GM12891 (cell line): ENCODE data around the gene BMP4.

Experiments used
- PAX5 ChIP-seq: IDR thresholded peaks from 2 replicates; pipeline ENCODE4 v1.6.1; 2011; ENCODE audit warnings: low read length, moderate library complexity, mild to moderate bottlenecking; ENCODE audit not compliant: insufficient read depth, severe bottlenecking
- POLR2A ChIP-seq: IDR thresholded peaks from 2 replicates; pipeline ENCODE4 v1.6.1; 2011; ENCODE audit warnings: low read depth, low read length, control low read depth
- POLR2AphosphoS5 ChIP-seq: IDR thresholded peaks from 2 replicates; pipeline ENCODE4 v1.6.1; 2011; ENCODE audit warnings: low read depth, low read length, control low read depth
- SPI1 ChIP-seq: IDR thresholded peaks from 2 replicates; pipeline ENCODE4 v1.6.1; 2011; ENCODE audit warnings: low read depth, low read length, control low read depth

DNA sequence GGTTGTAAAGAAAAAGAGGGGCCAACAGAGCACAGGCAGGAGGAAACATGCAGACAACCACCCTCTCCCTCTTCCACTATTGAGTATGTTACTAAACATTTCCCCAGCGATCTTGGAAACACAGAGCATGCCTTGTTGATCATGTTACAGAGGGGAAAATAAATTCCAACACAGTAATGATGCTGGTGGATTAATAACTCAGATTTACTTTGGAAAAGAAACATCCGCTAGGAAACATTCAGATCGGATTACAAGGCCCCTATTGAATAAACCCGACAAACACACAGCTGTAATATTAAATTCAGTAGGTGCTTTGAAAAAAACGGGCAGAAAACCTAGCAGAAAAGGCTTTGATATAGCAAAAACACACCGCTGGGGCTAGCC, 5.4 kb downstream of the BMP4 start:
- TF ChIP-seq POLR2A (no peak), PAX5 (no peak), POLR2AphosphoS5 (no peak), SPI1 (no peak)
